ENCODE measurements around the gene MAGI1. TPM values are rescaled to one million over a fixed set of nuclear protein-coding genes. Genes with fewer than 3 reads are reported as not detected.

Gene MAGI1
- total RNA-seq, 1 donor from 2014 or later: 18.7 TPM

- H3K9me3 Mint-ChIP-seq (ENCODE audit: low read depth): no peaks in the 10 kb centered on the region
- H3K4me1 Mint-ChIP-seq (ENCODE audit: low read depth): peaks cover 23% of the 10 kb centered on the region
- no peak overlapping the region for H3K4me3 Mint-ChIP-seq (ENCODE audit: unreplicated experiment)
- H3K27ac Mint-ChIP-seq (ENCODE audit: unreplicated experiment): no peak overlapping the region
- H3K27me3 Mint-ChIP-seq (ENCODE audit: low read depth): no peaks in the 10 kb centered on the region
- TF ChIP-seq, protein P1, sequence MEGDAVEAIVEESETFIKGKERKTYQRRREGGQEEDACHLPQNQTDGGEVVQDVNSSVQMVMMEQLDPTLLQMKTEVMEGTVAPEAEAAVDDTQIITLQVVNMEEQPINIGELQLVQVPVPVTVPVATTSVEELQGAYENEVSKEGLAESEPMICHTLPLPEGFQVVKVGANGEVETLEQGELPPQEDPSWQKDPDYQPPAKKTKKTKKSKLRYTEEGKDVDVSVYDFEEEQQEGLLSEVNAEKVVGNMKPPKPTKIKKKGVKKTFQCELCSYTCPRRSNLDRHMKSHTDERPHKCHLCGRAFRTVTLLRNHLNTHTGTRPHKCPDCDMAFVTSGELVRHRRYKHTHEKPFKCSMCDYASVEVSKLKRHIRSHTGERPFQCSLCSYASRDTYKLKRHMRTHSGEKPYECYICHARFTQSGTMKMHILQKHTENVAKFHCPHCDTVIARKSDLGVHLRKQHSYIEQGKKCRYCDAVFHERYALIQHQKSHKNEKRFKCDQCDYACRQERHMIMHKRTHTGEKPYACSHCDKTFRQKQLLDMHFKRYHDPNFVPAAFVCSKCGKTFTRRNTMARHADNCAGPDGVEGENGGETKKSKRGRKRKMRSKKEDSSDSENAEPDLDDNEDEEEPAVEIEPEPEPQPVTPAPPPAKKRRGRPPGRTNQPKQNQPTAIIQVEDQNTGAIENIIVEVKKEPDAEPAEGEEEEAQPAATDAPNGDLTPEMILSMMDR (IDR thresholded peaks at IDR 0.05): no peak
- no peak for DNase-seq (ENCODE audit: low spot score)
- peaks cover 1% of the 10 kb centered on the region for H3K36me3 Mint-ChIP-seq (ENCODE audit: low read depth)
These were observed 376.6 kb downstream of the MAGI1 start for GRCh38 chr3:65662095-65662494.

DNA sequence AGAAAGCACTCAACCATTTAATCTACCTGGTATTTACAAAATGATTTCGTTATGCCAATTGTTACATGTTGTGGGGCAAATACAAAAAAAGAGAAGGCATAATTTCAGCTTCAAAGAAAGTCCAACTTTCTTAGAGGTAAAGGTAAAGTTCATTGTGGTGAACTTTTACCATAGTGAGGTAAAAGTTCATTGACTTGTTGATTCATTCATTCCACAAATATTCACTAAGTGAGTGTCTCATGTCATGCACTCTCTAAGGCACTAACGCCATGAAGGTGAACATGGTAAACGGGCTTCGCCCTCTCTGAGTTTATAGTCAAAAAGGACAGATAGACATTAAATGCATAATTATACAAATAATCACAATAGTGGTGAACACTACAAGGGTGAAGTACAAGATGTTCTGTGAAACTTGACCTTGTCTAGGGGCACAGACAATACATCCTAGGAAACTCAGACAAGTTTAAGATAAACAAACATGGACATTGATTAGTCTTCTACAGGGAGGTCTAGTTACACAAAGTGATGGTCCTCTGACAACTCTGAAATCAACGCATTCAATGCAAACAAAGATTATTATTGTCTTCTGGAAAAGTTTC is 378.6 kb downstream of the MAGI1 start:
- Mint-ChIP-seq H3K9me3 (ENCODE audit: low read depth) (no peaks in the 10 kb centered on the region), H3K36me3 (ENCODE audit: low read depth) (no peaks in the 10 kb centered on the region), H3K4me3 (ENCODE audit: unreplicated experiment) (no peak overlapping the region), H3K27me3 (ENCODE audit: low read depth) (no peaks in the 10 kb centered on the region), H3K27ac (ENCODE audit: unreplicated experiment) (no peak overlapping the region), H3K4me1 (ENCODE audit: low read depth) (peaks cover 13% of the 10 kb centered on the region)
- DNase-seq (ENCODE audit: low spot score): no peak
- TF ChIP-seq, protein P1 (IDR thresholded peaks at IDR 0.05): no peak

DNA sequence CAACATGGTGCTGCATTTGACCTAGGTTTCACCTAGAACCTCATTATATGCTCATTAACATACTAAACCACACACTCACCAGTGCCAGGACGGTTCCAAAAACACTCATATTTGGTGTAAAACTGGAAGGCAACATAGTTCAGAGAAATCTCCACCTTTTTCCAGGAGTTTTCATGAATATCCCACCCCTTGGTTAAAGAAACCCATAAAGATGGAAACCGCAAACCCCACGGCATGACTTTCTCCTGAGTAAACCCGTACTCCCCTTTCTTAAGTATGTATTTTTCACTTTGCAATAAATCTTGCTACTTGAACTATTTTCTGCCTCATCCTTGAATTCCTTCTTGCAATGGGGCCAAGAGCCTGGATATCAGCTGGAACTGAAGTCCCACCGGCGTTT is 379.3 kb downstream of the MAGI1 start:
- TF ChIP-seq, protein P1 (IDR thresholded peaks at IDR 0.05): no peak
- Mint-ChIP-seq H3K36me3 (ENCODE audit: low read depth) (no peaks in the 10 kb centered on the region), H3K27ac (ENCODE audit: unreplicated experiment) (no peak overlapping the region), H3K27me3 (ENCODE audit: low read depth) (no peaks in the 10 kb centered on the region), H3K4me3 (ENCODE audit: unreplicated experiment) (no peak overlapping the region), H3K9me3 (ENCODE audit: low read depth) (no peaks in the 10 kb centered on the region), H3K4me1 (ENCODE audit: low read depth) (peaks cover 8% of the 10 kb centered on the region)
- DNase-seq (ENCODE audit: low spot score): no peak

DNA sequence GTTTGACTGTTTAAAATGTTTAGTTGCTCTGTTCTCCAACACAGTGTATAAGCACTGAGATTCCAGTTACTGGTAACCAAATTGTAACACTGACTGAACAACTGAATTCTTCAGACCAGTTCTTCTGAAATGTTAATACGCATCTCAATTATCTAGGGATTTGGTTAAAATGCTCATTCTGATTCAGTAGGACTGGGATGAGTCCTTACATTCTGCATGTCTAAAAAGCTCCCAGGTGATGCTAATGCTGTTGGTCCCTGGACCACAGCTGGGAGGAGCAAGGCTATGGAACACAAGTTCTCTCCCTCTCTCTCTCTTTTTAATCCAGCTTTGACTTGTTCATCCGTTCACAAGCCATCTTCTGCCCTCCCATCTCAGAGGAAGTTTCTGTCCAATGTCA is 380.3 kb downstream of the MAGI1 start:
- H3K9me3 Mint-ChIP-seq (ENCODE audit: low read depth): no peaks in the 10 kb centered on the region
- no peak for DNase-seq (ENCODE audit: low spot score)
- TF ChIP-seq, protein P1 (IDR thresholded peaks at IDR 0.05): no peak
- no peaks in the 10 kb centered on the region for H3K27me3 Mint-ChIP-seq (ENCODE audit: low read depth)
- peaks cover 4% of the 10 kb centered on the region for H3K4me1 Mint-ChIP-seq (ENCODE audit: low read depth)
- H3K27ac Mint-ChIP-seq (ENCODE audit: unreplicated experiment): no peak overlapping the region
- H3K36me3 Mint-ChIP-seq (ENCODE audit: low read depth): no peaks in the 10 kb centered on the region
- no peak overlapping the region for H3K4me3 Mint-ChIP-seq (ENCODE audit: unreplicated experiment)

DNA sequence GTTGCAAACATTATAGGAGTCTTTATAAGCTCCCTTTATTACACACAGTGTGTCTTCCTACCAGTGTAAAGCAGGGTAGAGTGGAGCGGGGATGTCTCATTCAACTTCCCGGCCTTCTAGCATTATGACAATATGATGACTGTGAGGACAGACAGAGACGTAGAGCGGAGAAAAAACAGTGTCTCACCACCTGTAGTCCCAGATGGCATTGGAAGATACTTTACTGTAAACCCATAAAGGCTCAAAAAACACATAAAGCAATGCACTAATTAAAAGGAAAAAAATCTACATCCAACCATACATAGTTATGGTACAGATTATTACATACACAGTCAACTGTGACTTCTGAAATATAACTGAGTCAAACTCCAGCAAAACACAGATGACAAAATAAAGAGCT is 383.7 kb downstream of the MAGI1 start:
- Mint-ChIP-seq H3K27ac (ENCODE audit: unreplicated experiment) (no peak overlapping the region), H3K4me3 (ENCODE audit: unreplicated experiment) (no peak overlapping the region), H3K4me1 (ENCODE audit: low read depth) (peaks cover 4% of the 10 kb centered on the region), H3K36me3 (ENCODE audit: low read depth) (peaks cover 2% of the 10 kb centered on the region), H3K9me3 (ENCODE audit: low read depth) (peaks cover 4% of the 10 kb centered on the region), H3K27me3 (ENCODE audit: low read depth) (no peaks in the 10 kb centered on the region)
- TF ChIP-seq, protein P1 (IDR thresholded peaks at IDR 0.05): no peak
- no peak for DNase-seq (ENCODE audit: low spot score)
